Pancreas (tissue), 10 donors: ENCODE data around the gene CRK. TPM values are rescaled to one million over a fixed set of nuclear protein-coding genes. Genes with fewer than 3 reads are reported as not detected.

Experiments used
- ATAC-seq, 4 donors: fragments of 200-7000 bp; cut with Tn5 transposase; one replicate each; pipeline versions ENCODE4 v1.8.0 to v1.9.1; 2020; ENCODE audit warnings: mild to moderate bottlenecking in 4 of 4, moderate library complexity in 4 of 4
- DNase-seq, 6 donors: peaks; one replicate each; pipeline ENCODE4 v3.0.0-alpha.2; 2020
- FAIRE-seq: peaks from 2 replicates; lab custom pipeline; 2012; peaks lifted over from hg19 to GRCh38; lab: Jason Lieb, UNC
- H3K27ac ChIP-seq, 4 donors: fragments of 200-600 bp; sonication (generic); 1 replicate in 3 of 4; 2 replicates in 1 of 4; pipeline versions ENCODE4 v1.5.0 to v1.8.0; 2020
- H3K27me3 ChIP-seq, 4 donors: fragments of 200-600 bp; one replicate each; pipeline ENCODE4 v1.8.0; 2021
- H3K36me3 ChIP-seq, 3 donors: fragments of 200-600 bp; sonication (generic) in 1 of 3; one replicate each; pipeline versions ENCODE4 v1.5.0 to v1.8.0; 2020 to 2021
- H3K4me1 ChIP-seq, 3 donors: fragments of 200-600 bp; one replicate each; pipeline ENCODE4 v1.8.0; 2021
- H3K4me3 ChIP-seq, 4 donors: fragments of 200-600 bp; sonication (generic) in 2 of 4; one replicate each; pipeline versions ENCODE4 v1.5.0 to v1.8.0; 2020 to 2021
- H3K9me3 ChIP-seq, 4 donors: fragments of 200-600 bp; one replicate each; pipeline ENCODE4 v1.8.0; 2021
- CTCF ChIP-seq, 4 donors: fragments of 200-600 bp; sonication (generic) in 3 of 4; IDR thresholded peaks; one replicate each; pipeline versions ENCODE4 v1.5.0 to v1.8.0; 2021; ENCODE audit warnings: antibody characterized with exemption in 4 of 4
- WGBS, 2 donors: extraction: QIAGEN DNeasy Blood & Tissue Kit; methylation state at CpG; one replicate each; pipeline ENCODE4 v1.1.7; 2013; 5-methylcytosine and 5-hydroxymethylcytosine counted together
- intact Hi-C, 3 donors: fragments of 100-400 bp; cut with DNase I; formaldehyde crosslinking; loops; one replicate each; pipeline versions ENCODE4 v1.11.1 to v1.14.2; 2022
- polyA plus RNA-seq, 2 donors: library from polyadenylated mRNA; stranded (reverse); fragments of 200-250 nt; gene quantifications; one replicate each; pipeline ENCODE4 v1.2.3, GENCODE V29; 2013
- total RNA-seq, 6 donors: library from RNA; stranded (reverse); fragmentation: NEBNext Ultra II Directional in 4 of 6; extraction: Animal tissue kit (Norgen Biotek cat#: 25700) in 4 of 6; gene quantifications; one replicate each; pipeline versions ENCODE4 v1.2.1 to v1.2.4, GENCODE V29; 2021 to 2023
- donor health status: healthy with polysubstance abuse.
- donor health status: DM: no; HTN: no; CAD: no; lungs with moderate emphysema.
- donor health status: DM: no; HTN: no; CAD: no.
- donor health status: control.
- donor health status: control.
- donor health status: Bipolar disorder and iron deficiency.
- donor health status: DM: yes; HTN: yes; CAD: no.
- donor health status: DM: no; HTN: no; CAD: no.
- donor health status: DM: no; HTN: no; CAD: no.
- donor health status: DM: yes; HTN: yes; CAD: no.

Gene CRK
- total and polyA plus RNA-seq, 8 donors, result 9.8 to 30.8 (median 18.5) TPM

DNA sequence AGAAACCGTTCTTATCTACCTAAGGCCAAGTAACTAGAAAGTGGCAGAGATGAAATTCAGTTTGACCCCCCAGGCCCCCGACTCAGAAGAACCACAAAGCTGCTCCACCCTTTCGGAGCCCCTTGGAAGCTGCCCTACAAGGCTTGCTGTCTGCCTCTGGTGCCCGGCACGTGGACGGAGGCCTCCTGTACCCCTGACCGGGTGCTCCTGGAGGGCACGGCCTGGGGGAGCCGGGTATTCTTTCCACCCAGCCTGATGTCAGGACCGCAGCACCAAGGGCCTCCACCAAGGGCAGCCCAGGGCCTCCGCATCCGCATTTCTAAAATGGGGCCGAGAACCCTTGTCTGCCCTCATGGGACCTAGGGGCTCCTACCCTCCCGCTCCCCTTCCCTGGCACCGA, 15.5 kb upstream of the CRK start:
- no peak for DNase-seq
- 94 to 96% methylated on average over 15 of the region's 15 CpGs for WGBS, 2 donors
- Histone ChIP-seq H3K27ac (no peak overlapping the region), H3K4me1 (no peaks in the 10 kb centered on the region), H3K36me3 (peaks cover 0 to 66% (median 8%) of the 10 kb centered on the region in 3 donors), H3K4me3 (no peak overlapping the region), H3K9me3 (no peaks in the 10 kb centered on the region), H3K27me3 (no peaks in the 10 kb centered on the region)
- no peak for FAIRE-seq
- ATAC-seq, result no peak
- intact Hi-C loops, result no loop called here
- no peak for TF ChIP-seq CTCF (IDR thresholded peaks at IDR 0.05)

- 88 to 90% methylated on average over 22 to 25 of the region's 25 CpGs for WGBS, 2 donors
- H3K4me3 ChIP-seq, result no peak overlapping the region
- DNase-seq (no peak), FAIRE-seq (no peak), ATAC-seq (no peak)
- H3K27ac ChIP-seq, result no peak overlapping the region
- no peaks in the 10 kb centered on the region for H3K27me3 ChIP-seq
- no peaks in the 10 kb centered on the region for H3K4me1 ChIP-seq
- peaks cover 0 to 64% (median 8%) of the 10 kb centered on the region in 3 donors for H3K36me3 ChIP-seq
- no peaks in the 10 kb centered on the region for H3K9me3 ChIP-seq
- intact Hi-C loops, result no loop called here
- no peak for TF ChIP-seq CTCF (IDR thresholded peaks at IDR 0.05)
These were observed 14.9 kb upstream of the CRK start for GRCh38 chr17:1470755-1471462.

DNA sequence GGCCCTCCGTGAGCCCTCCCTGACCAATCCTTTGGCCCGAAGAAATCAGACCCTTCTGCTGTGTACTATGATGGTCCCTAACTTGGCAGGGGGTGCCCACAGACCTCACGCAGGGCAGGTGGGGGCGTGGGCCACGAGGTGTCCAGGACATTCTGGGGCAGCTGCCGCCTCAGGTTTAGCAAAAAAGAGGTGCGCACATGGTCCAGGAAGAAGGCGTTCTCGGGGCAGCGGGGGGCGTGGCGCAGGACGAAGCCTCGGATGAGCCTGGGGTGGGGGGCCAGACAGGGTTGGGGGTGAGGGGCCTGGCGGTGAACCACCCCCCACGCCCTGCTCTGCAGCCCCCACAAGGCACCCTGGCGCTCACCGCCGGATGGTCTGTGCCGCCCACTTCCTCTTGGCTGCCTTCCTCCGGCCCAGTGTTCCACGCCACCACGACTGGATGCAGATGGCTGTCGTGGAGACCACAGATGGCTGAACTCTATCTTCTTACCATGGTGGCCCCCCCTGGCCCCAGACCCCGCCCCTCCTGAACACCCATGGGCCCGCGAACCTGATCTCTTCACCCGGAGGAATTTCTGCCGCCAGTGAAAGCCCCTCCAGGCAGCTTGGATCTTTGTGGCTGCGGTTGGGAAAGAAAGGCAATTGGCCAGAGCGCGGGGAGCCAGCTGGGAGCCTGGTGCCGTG, 14.2 kb upstream of the CRK start:
- TF ChIP-seq CTCF (IDR thresholded peaks at IDR 0.05), result no peak
- H3K4me3 ChIP-seq, result no peak overlapping the region
- no peaks in the 10 kb centered on the region for H3K4me1 ChIP-seq
- H3K36me3 ChIP-seq, result peaks cover 0 to 65% (median 8%) of the 10 kb centered on the region in 3 donors
- FAIRE-seq (no peak), ATAC-seq (no peak), DNase-seq (no peak)
- no peaks in the 10 kb centered on the region for H3K9me3 ChIP-seq
- no peak overlapping the region for H3K27ac ChIP-seq
- no peaks in the 10 kb centered on the region for H3K27me3 ChIP-seq
- intact Hi-C loops, result no loop called here
- 88 to 90% methylated on average over 33 of the region's 33 CpGs for WGBS, 2 donors

- no peaks in the 10 kb centered on the region for H3K4me1 ChIP-seq
- no peaks in the 10 kb centered on the region for H3K9me3 ChIP-seq
- peaks cover 0 to 59% (median 8%) of the 10 kb centered on the region in 3 donors for H3K36me3 ChIP-seq
- DNase-seq (no peak), FAIRE-seq (no peak), ATAC-seq (peak; percentile 46 to 84 (median 77))
- H3K27ac ChIP-seq, result no peak overlapping the region
- no peaks in the 10 kb centered on the region for H3K27me3 ChIP-seq
- no peak for TF ChIP-seq CTCF (IDR thresholded peaks at IDR 0.05)
- WGBS, 2 donors, result 66 to 82% methylated on average over 28 of the region's 28 CpGs
- no peak overlapping the region for H3K4me3 ChIP-seq
- intact Hi-C loops, result no loop called here
These were observed 13.3 kb upstream of the CRK start for GRCh38 chr17:1469231-1469852.
